Astrocyte (in vitro differentiated cells and primary cell): ENCODE data around the gene DUSP21. TPM values are rescaled to one million over a fixed set of nuclear protein-coding genes. Genes with fewer than 3 reads are reported as not detected.

Experiments
- DNase-seq: peaks from one replicate; pipeline ENCODE4 v3.0.0-alpha.2; 2010; ENCODE audit warnings: low read depth
- FAIRE-seq: peaks from 2 replicates; lab custom pipeline; 2011; peaks lifted over from hg19 to GRCh38; lab: Jason Lieb, UNC
- H2AFZ ChIP-seq: 2 replicates; pipeline ENCODE4 v1.6.0; 2012; ENCODE audit warnings: low read depth, low read length, inconsistent platforms
- H3K27ac ChIP-seq: 2 replicates; pipeline ENCODE4 v1.5.1; 2011; ENCODE audit warnings: low read depth, low read length, inconsistent platforms
- H3K27me3 ChIP-seq: 2 replicates; pipeline ENCODE4 v1.6.0; 2011; ENCODE audit warnings: low read length, inconsistent platforms; ENCODE audit not compliant: insufficient read depth
- H3K36me3 ChIP-seq: 2 replicates; pipeline ENCODE4 v1.5.1; 2011; ENCODE audit warnings: low read length, inconsistent platforms; ENCODE audit not compliant: insufficient read depth
- H3K4me1 ChIP-seq: 2 replicates; pipeline ENCODE4 v1.5.1; 2011; ENCODE audit warnings: low read length, inconsistent platforms; ENCODE audit not compliant: insufficient read depth
- H3K4me2 ChIP-seq: 2 replicates; pipeline ENCODE4 v1.6.0; 2012; ENCODE audit warnings: low read length, inconsistent platforms
- H3K4me3 ChIP-seq: 2 replicates; pipeline ENCODE4 v1.5.1; 2011; ENCODE audit warnings: low read depth, mild to moderate bottlenecking, low read length, inconsistent platforms; ENCODE audit not compliant: insufficient read depth
- H3K79me2 ChIP-seq: 2 replicates; pipeline ENCODE4 v1.6.0; 2012; ENCODE audit warnings: mild to moderate bottlenecking, low read length, inconsistent platforms; ENCODE audit not compliant: insufficient read depth
- H3K9ac ChIP-seq: 2 replicates; pipeline ENCODE4 v1.6.0; 2012; ENCODE audit warnings: mild to moderate bottlenecking, low read length, inconsistent platforms
- H3K9me3 ChIP-seq: 2 replicates; pipeline ENCODE4 v1.5.1; 2012; ENCODE audit warnings: low read depth, mild to moderate bottlenecking, low read length, inconsistent platforms; ENCODE audit not compliant: insufficient read depth
- H4K20me1 ChIP-seq: 2 replicates; pipeline ENCODE4 v1.6.0; 2012; ENCODE audit warnings: low read length, inconsistent platforms; ENCODE audit not compliant: insufficient read depth
- H3K27ac Mint-ChIP-seq: one replicate; pipeline ENCODE4 v1.8.0; 2021; ENCODE audit warnings: mild to moderate bottlenecking, mixed read lengths; ENCODE audit not compliant: unreplicated experiment
- H3K27me3 Mint-ChIP-seq: one replicate; pipeline ENCODE4 v1.8.0; 2021; ENCODE audit warnings: low read depth, mixed read lengths; ENCODE audit not compliant: unreplicated experiment
- H3K36me3 Mint-ChIP-seq: one replicate; pipeline ENCODE4 v1.8.0; 2021; ENCODE audit warnings: low read depth, mixed read lengths; ENCODE audit not compliant: unreplicated experiment
- H3K4me1 Mint-ChIP-seq: one replicate; pipeline ENCODE4 v1.8.0; 2021; ENCODE audit warnings: low read depth, mixed read lengths; ENCODE audit not compliant: unreplicated experiment
- H3K4me3 Mint-ChIP-seq: one replicate; pipeline ENCODE4 v1.8.0; 2021; ENCODE audit warnings: mild to moderate bottlenecking, moderate library complexity, mixed read lengths; ENCODE audit not compliant: unreplicated experiment
- H3K9me3 Mint-ChIP-seq: one replicate; pipeline ENCODE4 v1.8.0; 2021; ENCODE audit warnings: mild to moderate bottlenecking, mixed read lengths; ENCODE audit not compliant: unreplicated experiment
- EZH2 ChIP-seq: IDR thresholded peaks from 2 replicates; pipeline ENCODE4 v1.6.1; 2012; ENCODE audit warnings: mild to moderate bottlenecking, low read length, inconsistent platforms; ENCODE audit not compliant: insufficient read depth
- total RNA-seq: library from RNA; stranded (reverse); gene quantifications from 2 replicates; pipeline ENCODE4 v1.2.1, GENCODE V29; 2021
- TF ChIP-seq, protein P1 (sequence below): IDR thresholded peaks from 2 replicates; pipeline ENCODE4 v1.5.1; 2011; ENCODE audit warnings: low read depth, mild to moderate bottlenecking, inconsistent platforms, low read length, moderate library complexity; ENCODE audit not compliant: insufficient read depth

DUSP21 gene
- total RNA-seq, 1 donor from 2014 or later: not detected

DNA sequence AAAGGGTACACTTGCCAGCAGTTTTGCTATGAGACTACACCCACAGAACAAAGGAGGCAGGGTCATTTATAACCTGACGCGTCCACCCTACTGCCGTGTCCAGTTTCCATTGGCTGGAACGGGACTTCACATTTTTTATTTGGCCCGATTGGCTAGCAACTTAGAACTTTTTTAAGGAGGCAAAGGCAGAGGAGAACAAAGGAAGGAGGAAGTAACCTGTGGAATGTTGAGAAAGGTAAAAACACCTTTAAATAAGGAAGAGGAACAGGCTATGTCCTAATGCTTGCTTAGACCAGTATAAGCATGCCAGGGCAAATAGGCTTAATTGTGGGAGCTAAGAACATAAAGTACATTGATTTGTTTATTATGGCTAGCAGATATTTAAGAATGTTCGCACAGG lies 47.8 kb downstream of the DUSP21 start:
- peaks cover under 1% of the 10 kb centered on the region for H3K9me3 Mint-ChIP-seq
- Histone ChIP-seq H3K4me1 (no peaks in the 10 kb centered on the region), H3K36me3 (no peaks in the 10 kb centered on the region), H3K4me3 (no peak overlapping the region), H3K9ac (no peak overlapping the region), H3K27me3 (no peaks in the 10 kb centered on the region), H3K4me2 (no peak overlapping the region), H3K79me2 (peaks cover 91% of the 10 kb centered on the region), H2AFZ (no peak overlapping the region), H4K20me1 (peaks cover 37% of the 10 kb centered on the region), H3K27ac (no peak overlapping the region), H3K9me3 (no peaks in the 10 kb centered on the region)
- DNase-seq: no peak
- peaks cover 3% of the 10 kb centered on the region for H3K4me1 Mint-ChIP-seq
- peak; percentile 43 for FAIRE-seq
- H3K36me3 Mint-ChIP-seq: peaks cover 1% of the 10 kb centered on the region
- no peaks in the 10 kb centered on the region for H3K27me3 Mint-ChIP-seq
- TF ChIP-seq, protein P1, sequence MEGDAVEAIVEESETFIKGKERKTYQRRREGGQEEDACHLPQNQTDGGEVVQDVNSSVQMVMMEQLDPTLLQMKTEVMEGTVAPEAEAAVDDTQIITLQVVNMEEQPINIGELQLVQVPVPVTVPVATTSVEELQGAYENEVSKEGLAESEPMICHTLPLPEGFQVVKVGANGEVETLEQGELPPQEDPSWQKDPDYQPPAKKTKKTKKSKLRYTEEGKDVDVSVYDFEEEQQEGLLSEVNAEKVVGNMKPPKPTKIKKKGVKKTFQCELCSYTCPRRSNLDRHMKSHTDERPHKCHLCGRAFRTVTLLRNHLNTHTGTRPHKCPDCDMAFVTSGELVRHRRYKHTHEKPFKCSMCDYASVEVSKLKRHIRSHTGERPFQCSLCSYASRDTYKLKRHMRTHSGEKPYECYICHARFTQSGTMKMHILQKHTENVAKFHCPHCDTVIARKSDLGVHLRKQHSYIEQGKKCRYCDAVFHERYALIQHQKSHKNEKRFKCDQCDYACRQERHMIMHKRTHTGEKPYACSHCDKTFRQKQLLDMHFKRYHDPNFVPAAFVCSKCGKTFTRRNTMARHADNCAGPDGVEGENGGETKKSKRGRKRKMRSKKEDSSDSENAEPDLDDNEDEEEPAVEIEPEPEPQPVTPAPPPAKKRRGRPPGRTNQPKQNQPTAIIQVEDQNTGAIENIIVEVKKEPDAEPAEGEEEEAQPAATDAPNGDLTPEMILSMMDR: no peak
- no peak for TF ChIP-seq EZH2
- no peak overlapping the region for H3K4me3 Mint-ChIP-seq
- no peak overlapping the region for H3K27ac Mint-ChIP-seq

Other genes starting within 250 kb of the DUSP21 start
- 33.6 and 44.0 TPM in 2 replicates for gene KDM6A, start 29.2 kb downstream of the DUSP21 start, total RNA-seq